RPMI7951 (cell line): ENCODE measurements around the gene RFC5. TPM values are rescaled to one million over a fixed set of nuclear protein-coding genes. Genes with fewer than 3 reads are reported as not detected.

Experiments
- total RNA-seq: library from RNA; depleted of rRNA; stranded (reverse); fragments of >200 nt; shearing (Covaris generic); gene quantifications from 2 replicates; pipeline ENCODE4 v1.2.3, GENCODE V29; 2014; rRNA removed

Gene RFC5
- total RNA-seq, 1 experiment from 2014 or later = 56.6 TPM

Other genes with a start within 250 kb of the RFC5 start
- 0.24 and 0.98 TPM in 2 replicates for gene KSR2, start 47.7 kb upstream of the RFC5 start, total RNA-seq
- gene WSB2, start 44.5 kb downstream of the RFC5 start, total RNA-seq = 61.6 and 67.8 TPM in 2 replicates
- 15.6 and 18.3 TPM in 2 replicates for gene VSIG10, start 87.3 kb downstream of the RFC5 start, total RNA-seq
- gene PEBP1, start 119.4 kb downstream of the RFC5 start, total RNA-seq = 199 and 230 TPM in 2 replicates